Spleen (tissue), 11 donors: Measurements from ENCODE around the gene CLCN7. TPM values are rescaled to one million over a fixed set of nuclear protein-coding genes. Genes with fewer than 3 reads are reported as not detected.

Source experiments
- DNase-seq: peaks from one replicate; pipeline ENCODE4 v3.0.0-alpha.2; 2020
- H3K27ac ChIP-seq, 8 donors: fragments of 200-600 bp; sonication (generic) in 7 of 8; 1 replicate in 4 of 8; 2 replicates in 4 of 8; pipeline versions ENCODE4 v1.5.0 to v1.8.0; 2016 to 2021; ENCODE audit warnings: inconsistent platforms in 4 of 8, mild to moderate bottlenecking in 4 of 8, moderate library complexity in 1 of 8
- H3K27me3 ChIP-seq, 7 donors: fragments of 200-600 bp; sonication (generic) in 6 of 7; replicated peaks in 1 of 7; 1 replicate in 4 of 7; 2 replicates in 3 of 7; pipeline versions ENCODE4 v1.5.0 to v1.8.0; 2016 to 2021; ENCODE audit warnings: inconsistent platforms in 3 of 7, mild to moderate bottlenecking in 1 of 7
- H3K36me3 ChIP-seq, 6 donors: fragments of 200-600 bp; sonication (generic) in 5 of 6; 1 replicate in 4 of 6; 2 replicates in 2 of 6; pipeline versions ENCODE4 v1.5.0 to v1.8.0; 2016 to 2021; ENCODE audit warnings: inconsistent platforms in 2 of 6
- H3K4me1 ChIP-seq, 6 donors: fragments of 200-600 bp; sonication (generic) in 5 of 6; 1 replicate in 3 of 6; 2 replicates in 3 of 6; pipeline versions ENCODE4 v1.5.0 to v1.8.0; 2016 to 2021; ENCODE audit warnings: inconsistent platforms in 3 of 6
- H3K4me3 ChIP-seq, 8 donors: fragments of 200-600 bp; sonication (generic) in 7 of 8; 1 replicate in 4 of 8; 2 replicates in 4 of 8; pipeline versions ENCODE4 v1.5.0 to v1.8.0; 2016 to 2021; ENCODE audit warnings: inconsistent platforms in 4 of 8, mild to moderate bottlenecking in 4 of 8, moderate library complexity in 2 of 8
- H3K9me3 ChIP-seq, 8 donors: fragments of 200-600 bp; sonication (generic) in 7 of 8; 1 replicate in 4 of 8; 2 replicates in 4 of 8; pipeline versions ENCODE4 v1.5.0 to v1.8.0; 2016 to 2021; ENCODE audit warnings: inconsistent platforms in 4 of 8
- CTCF ChIP-seq, 11 experiments: fragments of 200-600 bp in 7 of 11; fragments of 450-650 bp in 4 of 11; sonication (generic) in 4 of 11; IDR thresholded peaks in 8 of 11; conservative IDR thresholded peaks in 3 of 11; 1 replicate in 7 of 11; 2 replicates in 4 of 11; pipeline versions ENCODE4 v1.4.0 to v1.8.0; 2016 to 2021; ENCODE audit warnings: antibody characterized with exemption in 11 of 11, inconsistent platforms in 4 of 11, mild to moderate bottlenecking in 1 of 11
- POLR2A ChIP-seq, 3 donors: fragments of 450-650 bp; IDR thresholded peaks; one replicate each; pipeline ENCODE4 v1.5.1; 2017; ENCODE audit warnings: antibody characterized with exemption in 3 of 3, mild to moderate bottlenecking in 1 of 3
- POLR2AphosphoS5 ChIP-seq, 3 donors: sonication (generic); formaldehyde crosslinking; IDR thresholded peaks; one replicate each; pipeline ENCODE4 v1.5.1; 2017; ENCODE audit warnings: antibody characterized with exemption in 3 of 3
- WGBS, 5 donors: extraction: QIAGEN DNeasy Blood & Tissue Kit in 3 of 5; methylation state at CpG; one replicate each; pipeline versions ENCODE4 v1.1.5 to v1.1.7; 2013 to 2018; 5-methylcytosine and 5-hydroxymethylcytosine counted together
- intact Hi-C: fragments of 100-400 bp; cut with DNase I; formaldehyde crosslinking; loops from one replicate; pipeline ENCODE4 v1.15.0; 2023; ENCODE audit warnings: low total_unique reads
- polyA plus RNA-seq, 3 donors: library from polyadenylated mRNA; stranded (reverse); fragments of 200-250 nt; gene quantifications; one replicate each; pipeline ENCODE4 v1.2.1, GENCODE V29; 2013
- total RNA-seq, 7 donors: library from RNA; depleted of rRNA in 3 of 7; stranded (reverse); fragments of >200 nt in 3 of 7; fragmentation: NEBNext Ultra II Directional in 4 of 7; extraction: Animal tissue kit (Norgen Biotek cat#: 25700) in 4 of 7; gene quantifications; one replicate each; pipeline versions ENCODE4 v1.1.0 to v1.2.1, GENCODE V29; 2016 to 2021
- donor health status: healthy with polysubstance abuse.
- donor health status: DM: no; HTN: no; CAD: no; lungs with moderate emphysema.
- donor health status: DM: no; HTN: no; CAD: no.
- donor health status: Bipolar disorder and iron deficiency.
- donor health status: healthy.
- donor health status: DM: no; HTN: no; CAD: no.
- donor health status: DM: yes; HTN: yes; CAD: no.

The CLCN7 gene
- total and polyA plus RNA-seq, 10 donors: 43.2 to 146 (median 115) TPM

GRCh38 chr16:1435921-1436697, 38.7 kb downstream of the CLCN7 start:
- intact Hi-C loops: no loop called here
- TF ChIP-seq POLR2A (IDR thresholded peaks at IDR 0.05): no peak
- TF ChIP-seq POLR2AphosphoS5 (IDR thresholded peaks at IDR 0.05): no peak
- no peak for TF ChIP-seq CTCF (IDR thresholded peaks at IDR 0.05 in 8 of 11, conservative IDR thresholded peaks at IDR 0.05 in 3 of 11)
- Histone ChIP-seq H3K4me1 (peaks cover 0 to 28% (median 2%) of the 10 kb centered on the region in 6 donors), H3K27ac (no peak overlapping the region), H3K27me3 (peaks cover 0 to 26% (median 0%) of the 10 kb centered on the region in 7 donors), H3K4me3 (no peak overlapping the region), H3K9me3 (no peaks in the 10 kb centered on the region), H3K36me3 (peaks cover 0 to 57% (median 6%) of the 10 kb centered on the region in 6 donors)
- no peak for DNase-seq
- 85 to 90% (median 86%) methylated on average over 23 to 32 of the region's 32 CpGs for WGBS, 5 donors

GRCh38 chr16:1434644-1435592, 39.9 kb downstream of the CLCN7 start:
- Histone ChIP-seq H3K4me1 (peaks cover 0 to 37% (median 2%) of the 10 kb centered on the region in 6 donors), H3K9me3 (no peaks in the 10 kb centered on the region), H3K4me3 (no peak overlapping the region), H3K27ac (no peak overlapping the region), H3K36me3 (peaks cover 0 to 57% (median 6%) of the 10 kb centered on the region in 6 donors), H3K27me3 (peaks cover 0 to 37% (median 0%) of the 10 kb centered on the region in 7 donors)
- intact Hi-C loops: no loop called here
- no peak for DNase-seq
- TF ChIP-seq CTCF (IDR thresholded peaks at IDR 0.05 in 8 of 11, conservative IDR thresholded peaks at IDR 0.05 in 3 of 11) (no peak), POLR2A (IDR thresholded peaks at IDR 0.05) (no peak), POLR2AphosphoS5 (IDR thresholded peaks at IDR 0.05) (no peak)
- WGBS, 5 donors: 93 to 98% (median 94%) methylated on average over 15 to 40 of the region's 40 CpGs

GRCh38 chr16:1433756-1434155, 41.1 kb downstream of the CLCN7 start:
- H3K27ac ChIP-seq: no peak overlapping the region
- DNase-seq: no peak
- WGBS, 5 donors: 53 to 80% (median 59%) methylated on average over 1 to 22 of the region's 22 CpGs
- intact Hi-C loops: no loop called here
- peaks cover 0 to 46% (median 0%) of the 10 kb centered on the region in 7 donors for H3K27me3 ChIP-seq
- TF ChIP-seq POLR2AphosphoS5 (IDR thresholded peaks at IDR 0.05) (no peak), CTCF (IDR thresholded peaks at IDR 0.05 in 8 of 11, conservative IDR thresholded peaks at IDR 0.05 in 3 of 11) (no peak), POLR2A (IDR thresholded peaks at IDR 0.05) (no peak)
- no peaks in the 10 kb centered on the region for H3K9me3 ChIP-seq
- peaks cover 0 to 47% (median 6%) of the 10 kb centered on the region in 6 donors for H3K36me3 ChIP-seq
- H3K4me1 ChIP-seq: peaks cover 0 to 42% (median 2%) of the 10 kb centered on the region in 6 donors
- H3K4me3 ChIP-seq: no peak overlapping the region
